GM19372 (cell line): ENCODE measurements around the gene CACNA2D1.

Experiments used
- ATAC-seq: cut with Tn5 transposase; IDR thresholded peaks from one replicate; pipeline ENCODE4 v1.9.1; 2021; ENCODE audit warnings: mild to moderate bottlenecking, low read depth, moderate library complexity; ENCODE audit not compliant: unreplicated experiment

Gene CACNA2D1

GRCh38 chr7:81924494-81924893 is 519.1 kb downstream of the CACNA2D1 start:
- ATAC-seq: no peak

GRCh38 chr7:81919494-81919893 is 524.1 kb downstream of the CACNA2D1 start:
- no peak for ATAC-seq

- no peak for ATAC-seq
These were observed 535.4 kb downstream of the CACNA2D1 start for GRCh38 chr7:81908220-81908619.

DNA sequence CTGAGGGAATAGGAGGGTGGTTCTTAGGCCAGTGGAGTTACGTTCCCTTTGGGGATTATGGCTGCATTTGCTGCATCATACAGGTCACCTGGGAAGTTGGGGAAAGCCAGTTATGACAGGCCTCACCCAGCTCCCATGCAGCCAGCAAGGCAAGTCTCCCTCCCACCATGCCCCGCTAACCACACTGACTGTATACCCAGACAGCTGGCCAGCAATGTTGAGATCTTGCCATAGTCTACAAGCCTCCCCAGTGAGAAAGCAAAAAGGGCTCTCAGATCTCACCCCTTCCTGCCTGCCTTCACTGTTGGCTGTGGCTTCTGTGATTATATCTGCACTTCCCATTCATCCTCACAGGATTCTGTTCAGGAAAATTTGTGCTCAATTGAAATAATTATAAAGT is 540.5 kb downstream of the CACNA2D1 start:
- ATAC-seq: no peak

GRCh38 chr7:81902536-81902935 is 541.0 kb downstream of the CACNA2D1 start:
- no peak for ATAC-seq
